Measurements from ENCODE around the gene KLF13.

Gene KLF13

GRCh38 chr15:31303726-31304648 is 22.6 kb upstream of the KLF13 start:
- Histone ChIP-seq H3K4me3 (ENCODE audit: low read length) (no peak overlapping the region), H3K79me2 (ENCODE audit: low read length) (no peaks in the 10 kb centered on the region), H3K36me3 (replicated peaks; ENCODE audit: low read depth, low read length) (no peaks in the 10 kb centered on the region), H3K27me3 (ENCODE audit: low read depth, low read length) (peaks cover 27% of the 10 kb centered on the region), H4K20me1 (ENCODE audit: insufficient read depth, low read length) (no peaks in the 10 kb centered on the region), H3K27ac (ENCODE audit: low read length) (no peak overlapping the region), H3K4me2 (ENCODE audit: low read length) (peak overlapping the region; percentile 19; the same call in 1 of the 2 replicates), H3K9ac (ENCODE audit: low read length) (no peak overlapping the region), H3K9me3 (ENCODE audit: insufficient read depth, low read length) (no peaks in the 10 kb centered on the region), H3K4me1 (ENCODE audit: low read length) (peaks cover 49% of the 10 kb centered on the region), H2AFZ (ENCODE audit: low read depth, low read length) (no peak overlapping the region)
- no peak for TF ChIP-seq CTCF (IDR thresholded peaks at IDR 0.05; ENCODE audit: low read depth, low read length)
- no peak for TF ChIP-seq EZH2phosphoT487 (IDR thresholded peaks at IDR 0.05; ENCODE audit: low read depth)

- no peak overlapping the region for H2AFZ ChIP-seq (ENCODE audit: low read depth, low read length)
- no peak overlapping the region for H3K4me3 ChIP-seq (ENCODE audit: low read length)
- no peak overlapping the region for H3K27ac ChIP-seq (ENCODE audit: low read length)
- H3K9me3 ChIP-seq (ENCODE audit: insufficient read depth, low read length), result no peaks in the 10 kb centered on the region
- H3K36me3 ChIP-seq (replicated peaks; ENCODE audit: low read depth, low read length), result no peaks in the 10 kb centered on the region
- no peak overlapping the region for H3K4me2 ChIP-seq (ENCODE audit: low read length)
- no peaks in the 10 kb centered on the region for H4K20me1 ChIP-seq (ENCODE audit: insufficient read depth, low read length)
- H3K4me1 ChIP-seq (ENCODE audit: low read length), result peaks cover 53% of the 10 kb centered on the region
- no peaks in the 10 kb centered on the region for H3K79me2 ChIP-seq (ENCODE audit: low read length)
- TF ChIP-seq CTCF (IDR thresholded peaks at IDR 0.05; ENCODE audit: low read depth, low read length), result no peak
- no peak for TF ChIP-seq EZH2phosphoT487 (IDR thresholded peaks at IDR 0.05; ENCODE audit: low read depth)
- peaks cover 27% of the 10 kb centered on the region for H3K27me3 ChIP-seq (ENCODE audit: low read depth, low read length)
- H3K9ac ChIP-seq (ENCODE audit: low read length), result no peak overlapping the region
These were observed 21.8 kb upstream of the KLF13 start for GRCh38 chr15:31304751-31305365.

- no peak overlapping the region for H3K9ac ChIP-seq (ENCODE audit: low read length)
- TF ChIP-seq CTCF (IDR thresholded peaks at IDR 0.05; ENCODE audit: low read depth, low read length) (no peak), EZH2phosphoT487 (IDR thresholded peaks at IDR 0.05; ENCODE audit: low read depth) (no peak)
- no peaks in the 10 kb centered on the region for H4K20me1 ChIP-seq (ENCODE audit: insufficient read depth, low read length)
- no peak overlapping the region for H2AFZ ChIP-seq (ENCODE audit: low read depth, low read length)
- H3K79me2 ChIP-seq (ENCODE audit: low read length), result no peaks in the 10 kb centered on the region
- H3K4me2 ChIP-seq (ENCODE audit: low read length), result no peak overlapping the region
- H3K9me3 ChIP-seq (ENCODE audit: insufficient read depth, low read length), result no peaks in the 10 kb centered on the region
- H3K36me3 ChIP-seq (replicated peaks; ENCODE audit: low read depth, low read length), result no peaks in the 10 kb centered on the region
- no peak overlapping the region for H3K4me3 ChIP-seq (ENCODE audit: low read length)
- no peak overlapping the region for H3K27ac ChIP-seq (ENCODE audit: low read length)
- H3K27me3 ChIP-seq (ENCODE audit: low read depth, low read length), result peaks cover 29% of the 10 kb centered on the region
- H3K4me1 ChIP-seq (ENCODE audit: low read length), result peaks cover 53% of the 10 kb centered on the region
These were observed 21.3 kb upstream of the KLF13 start for GRCh38 chr15:31305375-31305774.

- Histone ChIP-seq H3K36me3 (replicated peaks; ENCODE audit: low read depth, low read length) (no peaks in the 10 kb centered on the region), H3K9ac (ENCODE audit: low read length) (no peak overlapping the region), H3K79me2 (ENCODE audit: low read length) (no peaks in the 10 kb centered on the region), H3K4me2 (ENCODE audit: low read length) (no peak overlapping the region), H3K27ac (ENCODE audit: low read length) (no peak overlapping the region), H4K20me1 (ENCODE audit: insufficient read depth, low read length) (no peaks in the 10 kb centered on the region), H2AFZ (ENCODE audit: low read depth, low read length) (no peak overlapping the region), H3K9me3 (ENCODE audit: insufficient read depth, low read length) (no peaks in the 10 kb centered on the region), H3K4me3 (ENCODE audit: low read length) (no peak overlapping the region), H3K4me1 (ENCODE audit: low read length) (peaks cover 53% of the 10 kb centered on the region), H3K27me3 (ENCODE audit: low read depth, low read length) (peaks cover 29% of the 10 kb centered on the region)
- TF ChIP-seq CTCF (IDR thresholded peaks at IDR 0.05; ENCODE audit: low read depth, low read length), result no peak
- no peak for TF ChIP-seq EZH2phosphoT487 (IDR thresholded peaks at IDR 0.05; ENCODE audit: low read depth)
These were observed 20.7 kb upstream of the KLF13 start for GRCh38 chr15:31305796-31306425.
